Measurements from ENCODE around the gene RUNX1.

RUNX1 gene

DNA sequence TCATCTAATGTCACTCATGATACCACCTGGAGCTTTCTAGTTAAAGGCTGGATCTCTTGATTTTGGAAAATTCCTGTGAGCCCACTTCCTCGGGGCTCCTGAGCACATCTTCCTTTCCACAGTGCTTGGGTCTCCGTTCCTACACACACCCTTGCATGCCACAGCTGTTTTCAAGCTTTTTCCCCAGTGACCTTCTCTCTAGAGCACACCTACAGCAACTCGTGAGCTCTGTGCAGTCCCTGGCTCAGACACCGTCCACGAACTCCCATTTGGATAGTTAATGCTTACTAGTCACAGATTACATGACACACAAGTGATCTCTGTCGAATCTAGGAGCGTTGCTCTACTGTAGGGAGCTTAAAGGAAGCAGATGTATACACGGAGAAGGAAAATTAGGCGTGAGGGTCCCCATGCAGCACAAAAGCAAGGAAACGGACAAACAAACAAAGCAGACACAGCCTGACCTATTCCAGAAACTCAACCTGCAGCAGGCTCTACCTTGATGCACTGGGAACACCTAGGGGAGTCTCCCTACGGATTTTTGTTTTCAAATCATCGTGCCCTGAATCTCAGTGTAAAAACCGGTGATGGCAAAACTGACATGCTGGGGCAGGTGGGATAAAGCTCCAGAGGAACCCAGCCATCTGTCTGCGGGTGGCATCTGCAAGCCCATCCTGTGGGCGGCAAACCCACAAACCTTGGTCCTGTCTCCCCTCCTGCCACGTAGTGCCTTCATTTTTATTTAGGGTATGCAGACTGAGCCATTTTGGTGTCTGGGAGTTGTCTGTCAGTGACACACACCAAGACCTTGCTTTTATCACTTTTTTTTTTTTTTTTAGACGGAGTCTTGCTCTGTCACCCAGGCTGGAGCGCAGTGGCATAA lies 177.8 kb downstream of the RUNX1 start:
- no peak for DNase-seq

DNA sequence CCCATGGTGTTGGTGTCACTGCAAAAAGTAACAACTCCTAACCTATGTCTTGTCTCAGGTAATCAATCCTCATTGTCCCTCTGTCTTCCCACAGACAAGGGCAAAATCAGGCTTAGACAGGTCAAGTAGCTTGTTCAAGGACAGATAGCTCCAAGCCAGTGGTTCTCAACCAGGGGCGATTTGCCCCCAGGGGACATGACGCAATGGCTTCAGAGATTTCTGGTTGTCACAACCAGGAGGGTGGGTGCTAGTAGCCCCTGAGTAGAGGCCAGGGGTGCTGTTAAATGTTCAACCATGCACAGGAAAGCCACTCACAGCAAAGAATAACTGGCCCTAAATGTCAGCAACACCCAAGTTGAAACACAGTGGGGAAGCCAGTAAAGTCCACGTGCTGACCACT lies 178.9 kb downstream of the RUNX1 start:
- DNase-seq: no peak

DNA sequence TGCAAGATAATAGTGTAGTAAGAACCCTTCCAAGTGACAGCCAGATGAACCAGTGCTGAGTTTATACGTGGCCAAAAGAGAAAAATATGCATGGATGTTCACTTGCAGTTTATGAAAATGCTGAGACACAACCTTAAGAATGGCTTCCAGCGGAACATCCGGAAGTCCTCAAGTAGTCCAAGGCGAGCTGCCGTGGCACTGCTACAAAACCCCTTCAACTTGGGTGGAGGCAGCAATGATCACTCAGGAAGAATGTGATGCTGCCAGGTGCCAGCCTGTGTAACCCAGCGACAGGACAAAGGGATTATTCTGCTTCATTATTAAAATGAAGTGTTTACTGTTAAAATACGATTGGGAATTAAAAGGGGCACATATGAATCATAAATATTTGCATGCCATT lies 179.6 kb downstream of the RUNX1 start:
- DNase-seq: no peak

DNA sequence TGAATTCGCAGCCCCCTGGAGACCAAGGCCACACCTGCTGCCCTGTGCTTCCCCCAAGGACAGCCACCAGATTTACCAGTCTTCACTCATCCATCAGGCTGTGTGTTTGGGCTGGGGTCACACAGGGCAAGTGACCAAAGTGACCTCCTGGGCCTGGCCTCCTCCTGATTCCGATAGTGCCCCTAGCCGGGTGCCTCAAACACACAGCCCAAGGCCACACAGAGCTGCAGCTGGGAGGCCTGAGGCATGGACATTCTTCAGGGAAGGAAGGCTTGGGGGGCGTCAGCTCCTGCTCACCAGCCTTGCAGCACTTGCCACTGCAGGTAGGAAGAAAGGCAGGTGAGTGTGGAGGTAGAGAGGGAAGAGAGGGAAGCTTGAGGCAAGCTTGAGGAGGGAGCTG lies 181.3 kb downstream of the RUNX1 start:
- DNase-seq: no peak

DNA sequence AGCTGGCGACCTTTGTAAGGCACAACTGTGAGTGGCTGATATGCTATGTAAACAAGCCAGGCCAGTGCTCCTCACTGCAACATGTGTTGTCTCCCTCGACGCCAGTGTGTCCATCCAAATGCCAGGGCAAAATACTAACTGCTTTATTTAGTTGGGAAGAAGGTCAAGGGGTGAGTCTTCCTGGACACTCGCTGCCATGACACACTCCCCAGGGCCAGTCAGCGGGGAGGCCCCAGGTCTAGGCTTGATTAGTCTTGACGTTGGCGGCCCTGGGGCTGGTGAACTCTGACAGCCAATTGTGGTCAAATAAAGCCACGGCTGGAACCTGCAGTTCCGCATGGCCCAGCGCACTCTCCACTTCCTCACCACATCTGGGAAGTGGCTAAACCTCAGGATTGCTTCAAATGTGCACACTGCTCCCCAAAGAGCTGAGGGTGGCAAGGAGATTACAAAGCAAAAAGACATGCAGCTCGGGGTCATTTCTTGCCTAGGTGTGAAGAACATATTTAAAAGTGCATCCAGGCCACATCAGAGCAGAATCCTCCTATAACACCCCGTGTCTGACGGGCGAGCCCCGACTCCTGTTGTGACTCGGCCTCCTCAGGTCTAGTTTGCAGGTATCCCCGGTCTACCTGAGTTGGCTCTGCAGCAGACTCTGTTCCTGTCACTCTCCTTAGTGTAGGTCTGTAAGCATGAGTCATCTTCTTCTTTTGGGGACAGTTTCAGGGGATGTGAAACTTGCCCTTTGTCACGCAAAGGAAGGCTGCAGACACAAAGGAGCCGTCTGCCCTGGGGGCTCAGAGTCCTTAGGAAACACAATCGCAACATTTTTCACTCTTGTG lies 183.5 kb downstream of the RUNX1 start:
- DNase-seq: no peak

DNA sequence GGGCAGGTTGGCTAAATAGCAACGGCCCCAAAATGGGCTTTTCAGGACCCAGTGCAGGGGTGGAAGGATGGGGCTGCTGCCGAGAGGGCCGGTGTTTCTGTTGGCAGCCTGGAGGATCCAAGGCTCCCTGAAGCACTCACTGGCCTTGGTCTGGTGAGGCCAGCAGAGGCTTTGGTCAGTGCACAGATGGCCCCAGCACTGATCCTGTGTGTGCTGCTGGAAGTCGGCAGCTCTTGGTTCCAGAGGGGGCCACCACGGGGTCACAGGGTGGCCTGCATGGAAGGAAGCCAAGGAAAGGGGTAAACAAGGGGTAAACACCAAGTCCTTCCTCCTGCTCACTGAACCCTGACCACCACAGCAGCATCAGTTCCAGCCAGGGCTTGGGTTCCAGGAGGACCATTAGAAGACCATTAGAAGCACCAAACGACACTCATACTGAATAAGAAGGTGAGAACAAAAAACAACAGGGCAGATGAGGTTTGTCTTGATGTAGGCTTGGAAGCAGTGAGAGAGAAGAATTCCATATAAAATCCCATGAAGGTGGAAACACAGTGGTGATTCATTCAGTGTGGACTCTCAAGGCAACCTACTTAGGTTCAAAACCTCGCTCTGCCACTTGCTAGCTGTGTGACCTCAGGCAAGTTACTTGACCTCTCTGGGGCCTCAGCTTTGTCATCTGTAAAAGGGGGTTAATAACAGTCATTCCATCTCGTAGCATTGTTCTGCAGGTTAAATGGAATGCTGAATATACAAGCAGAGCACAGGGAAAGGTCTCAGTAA lies 184.5 kb downstream of the RUNX1 start:
- no peak for DNase-seq

DNA sequence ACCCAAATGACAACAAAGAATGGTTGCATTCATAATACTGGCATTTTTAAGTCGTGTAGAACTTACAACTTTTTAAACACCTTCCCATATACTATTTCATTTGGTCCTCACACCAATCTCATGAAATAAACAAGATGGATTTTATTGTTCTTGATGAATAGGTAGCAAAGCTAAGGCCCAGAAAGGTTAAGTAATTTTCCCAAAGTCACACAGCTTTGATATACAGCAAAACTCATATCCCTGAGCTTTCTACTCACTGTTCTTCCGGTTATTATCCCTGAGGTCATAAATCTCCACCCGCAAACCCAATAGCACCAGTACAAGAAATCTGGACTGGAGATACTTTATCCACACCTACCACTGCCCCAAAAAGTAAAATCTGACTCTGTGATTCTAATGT lies 186.2 kb downstream of the RUNX1 start:
- DNase-seq: no peak

DNA sequence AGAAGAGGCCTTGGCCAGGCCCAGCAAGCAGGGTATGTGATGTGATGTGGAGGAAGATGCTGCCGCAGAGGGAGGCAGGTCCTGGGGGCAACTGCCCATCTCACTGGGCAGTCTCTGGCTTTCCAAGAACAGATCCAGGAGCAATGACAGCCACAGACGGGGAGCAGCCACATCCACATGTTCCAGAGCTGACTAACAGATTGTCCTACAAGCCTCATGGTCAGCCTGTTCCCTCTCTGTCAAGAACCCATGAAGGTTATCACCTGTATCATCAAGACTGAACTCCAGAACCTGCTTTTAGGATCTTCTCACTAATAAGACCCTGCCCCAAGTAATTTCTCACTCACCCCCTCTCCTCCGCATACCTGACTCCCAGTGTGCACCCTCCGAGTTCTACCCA lies 187.8 kb downstream of the RUNX1 start:
- DNase-seq: no peak

DNA sequence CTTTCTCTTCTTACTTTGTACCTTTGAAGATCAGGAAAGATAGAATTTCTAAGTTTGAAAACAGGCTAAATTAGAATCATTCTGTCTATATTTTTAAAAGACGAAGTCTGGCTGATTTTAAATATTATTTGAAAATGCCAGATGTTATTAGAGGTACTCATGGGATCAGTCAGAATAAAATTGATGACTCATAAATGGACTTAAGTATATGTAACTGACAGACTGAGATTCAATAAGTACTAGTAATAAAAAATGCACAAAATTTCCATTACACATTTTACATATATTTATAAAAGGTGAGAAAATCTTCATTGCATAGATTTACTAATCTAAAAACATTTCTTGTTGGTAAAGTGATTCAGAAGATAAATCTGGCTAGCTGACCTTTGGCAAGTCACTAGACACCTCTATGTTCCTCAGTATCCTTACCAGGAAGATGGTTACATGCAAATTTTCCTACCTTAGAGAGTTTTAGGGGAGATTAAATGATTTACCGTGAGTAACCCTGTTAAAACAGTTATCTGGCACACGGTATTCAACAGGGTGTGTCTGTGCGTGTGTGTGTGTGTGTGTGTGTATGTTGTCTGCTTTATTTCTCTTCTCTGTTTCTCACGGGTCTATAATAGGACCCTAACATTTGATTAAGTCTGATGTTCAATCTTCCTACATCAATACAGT lies 189.0 kb downstream of the RUNX1 start:
- no peak for DNase-seq

DNA sequence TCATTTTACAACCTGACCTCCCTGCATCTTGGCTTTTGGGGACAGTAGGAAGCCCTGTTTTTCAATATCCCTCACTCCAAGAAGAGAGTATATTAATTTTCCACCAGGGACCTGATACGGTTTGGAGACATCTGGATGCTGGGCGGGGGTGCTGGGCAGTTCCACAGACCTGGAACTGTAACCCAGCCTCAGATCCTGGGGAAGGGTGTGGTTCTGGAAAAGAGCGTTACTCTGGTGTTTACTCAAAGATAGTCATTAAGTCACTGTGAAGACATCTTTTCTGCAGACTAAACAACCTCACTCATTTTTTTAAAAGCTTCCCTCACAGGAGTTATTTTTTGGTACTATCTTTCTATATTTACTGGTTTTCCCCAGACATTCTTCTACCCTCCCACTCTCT lies 190.5 kb downstream of the RUNX1 start:
- no peak for DNase-seq

DNA sequence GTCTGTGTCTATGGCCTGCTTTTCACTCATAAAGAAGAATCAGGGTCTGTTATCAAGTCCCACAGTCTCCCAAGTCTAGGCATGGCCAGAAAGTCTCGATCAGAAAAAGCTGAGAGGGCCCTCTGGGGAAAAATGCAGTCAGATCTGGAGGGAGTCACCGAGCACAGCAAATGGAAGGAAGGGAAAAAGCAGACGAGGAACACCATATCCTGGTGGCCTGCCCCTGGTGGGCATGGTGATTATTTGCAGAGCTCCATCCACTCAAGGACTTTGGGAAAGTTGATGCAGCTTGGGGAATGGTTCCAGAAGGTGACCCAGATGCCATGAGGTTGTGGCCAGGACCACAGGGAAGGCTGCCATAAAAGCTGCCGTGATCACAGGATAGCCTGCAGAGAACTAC lies 191.2 kb downstream of the RUNX1 start:
- DNase-seq: no peak

DNA sequence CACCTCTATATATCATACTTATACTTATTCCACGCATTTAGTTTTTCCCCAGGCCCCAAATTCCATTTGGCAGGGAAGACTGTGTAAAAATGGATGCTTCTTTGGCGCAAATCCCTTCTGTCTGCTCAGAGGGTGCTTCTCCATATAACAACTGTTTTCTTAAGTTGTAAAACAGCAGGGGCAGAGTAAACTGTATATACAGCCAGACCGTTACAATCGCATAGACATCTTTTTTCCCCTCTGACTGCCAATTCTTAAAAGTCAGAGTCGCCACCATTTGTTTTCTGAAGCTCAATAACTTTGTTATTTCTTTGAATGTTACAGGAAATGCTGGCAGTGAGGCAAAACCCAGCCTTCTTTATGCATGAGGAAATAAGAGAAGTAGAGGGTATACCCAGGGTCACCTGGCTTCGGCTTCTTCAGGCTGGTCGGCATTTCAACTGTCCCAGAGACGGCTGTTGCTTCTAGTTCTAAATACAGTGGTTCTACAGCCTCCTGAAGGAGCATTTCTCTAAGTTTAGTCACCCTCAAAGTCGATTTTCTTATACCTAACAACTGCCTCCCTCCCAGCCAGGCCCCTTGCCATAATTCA lies 191.9 kb downstream of the RUNX1 start:
- DNase-seq: no peak

DNA sequence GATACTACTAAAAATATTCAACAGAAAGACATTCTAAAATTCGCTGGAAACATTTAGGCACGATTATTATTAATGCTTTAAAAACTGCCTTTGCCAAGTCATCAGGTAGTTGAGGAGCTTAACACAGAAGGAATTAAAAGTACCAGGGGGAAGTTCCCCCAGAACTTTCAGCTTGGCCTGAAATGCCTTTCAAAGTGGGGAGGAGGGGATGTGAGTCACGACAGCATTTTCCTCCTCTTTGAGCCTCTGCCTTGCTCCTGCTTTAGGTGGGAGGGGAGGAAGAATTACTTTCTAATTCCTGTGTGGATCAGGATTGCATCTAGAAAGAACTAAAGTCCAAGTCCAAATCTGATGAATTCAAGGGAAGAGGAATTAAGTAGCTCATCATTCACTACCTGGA lies 196.7 kb downstream of the RUNX1 start:
- DNase-seq: no peak

DNA sequence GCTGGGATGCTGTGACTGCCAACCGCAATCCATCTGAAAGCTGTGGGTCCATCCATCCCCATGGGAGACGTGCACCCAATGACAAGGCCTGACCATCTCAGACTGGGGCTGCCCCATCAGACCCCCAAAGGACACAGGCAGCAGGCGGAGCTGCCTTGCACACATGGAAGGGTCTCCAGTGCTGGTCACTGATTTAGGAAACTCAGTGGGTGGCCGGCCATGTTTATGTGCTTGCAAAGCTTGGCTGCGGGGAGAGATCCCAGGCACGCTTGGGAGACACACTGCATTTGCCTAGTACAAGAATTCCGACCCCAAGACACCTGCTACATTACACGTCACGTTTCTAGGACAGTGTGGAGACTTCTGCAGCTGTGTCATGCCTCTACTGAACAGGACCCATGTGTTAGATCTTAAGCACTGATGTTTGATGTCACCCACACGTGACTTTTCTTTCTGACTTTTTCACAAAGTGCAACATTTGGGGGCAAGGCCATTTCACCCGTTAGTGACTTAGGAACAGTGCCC lies 198.9 kb downstream of the RUNX1 start:
- no peak for DNase-seq

DNA sequence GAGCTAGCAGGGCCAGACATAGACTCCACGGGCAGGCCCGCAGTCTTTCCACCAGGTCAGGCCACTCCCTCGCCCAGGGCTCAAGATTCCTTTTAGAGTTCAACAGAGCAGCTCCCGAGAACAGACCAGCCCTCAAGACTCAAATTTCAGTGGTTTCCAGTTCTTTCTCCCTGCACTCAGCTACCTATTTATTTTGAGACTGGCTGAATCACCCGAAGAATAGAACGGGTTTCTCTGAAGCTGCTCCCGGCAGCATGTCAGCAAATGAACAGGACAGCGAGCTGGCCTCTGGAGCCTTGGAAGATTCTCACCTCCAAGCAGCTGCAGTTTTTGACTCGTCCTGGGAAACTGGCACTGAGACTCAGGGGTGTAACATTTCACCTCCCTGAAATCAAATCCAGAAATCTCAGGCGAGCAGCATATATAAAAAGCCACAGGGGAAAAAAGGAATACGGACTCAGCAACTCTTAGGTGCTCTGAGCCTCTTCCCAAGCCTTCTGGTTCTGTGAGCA lies 202.4 kb downstream of the RUNX1 start:
- no peak for DNase-seq

DNA sequence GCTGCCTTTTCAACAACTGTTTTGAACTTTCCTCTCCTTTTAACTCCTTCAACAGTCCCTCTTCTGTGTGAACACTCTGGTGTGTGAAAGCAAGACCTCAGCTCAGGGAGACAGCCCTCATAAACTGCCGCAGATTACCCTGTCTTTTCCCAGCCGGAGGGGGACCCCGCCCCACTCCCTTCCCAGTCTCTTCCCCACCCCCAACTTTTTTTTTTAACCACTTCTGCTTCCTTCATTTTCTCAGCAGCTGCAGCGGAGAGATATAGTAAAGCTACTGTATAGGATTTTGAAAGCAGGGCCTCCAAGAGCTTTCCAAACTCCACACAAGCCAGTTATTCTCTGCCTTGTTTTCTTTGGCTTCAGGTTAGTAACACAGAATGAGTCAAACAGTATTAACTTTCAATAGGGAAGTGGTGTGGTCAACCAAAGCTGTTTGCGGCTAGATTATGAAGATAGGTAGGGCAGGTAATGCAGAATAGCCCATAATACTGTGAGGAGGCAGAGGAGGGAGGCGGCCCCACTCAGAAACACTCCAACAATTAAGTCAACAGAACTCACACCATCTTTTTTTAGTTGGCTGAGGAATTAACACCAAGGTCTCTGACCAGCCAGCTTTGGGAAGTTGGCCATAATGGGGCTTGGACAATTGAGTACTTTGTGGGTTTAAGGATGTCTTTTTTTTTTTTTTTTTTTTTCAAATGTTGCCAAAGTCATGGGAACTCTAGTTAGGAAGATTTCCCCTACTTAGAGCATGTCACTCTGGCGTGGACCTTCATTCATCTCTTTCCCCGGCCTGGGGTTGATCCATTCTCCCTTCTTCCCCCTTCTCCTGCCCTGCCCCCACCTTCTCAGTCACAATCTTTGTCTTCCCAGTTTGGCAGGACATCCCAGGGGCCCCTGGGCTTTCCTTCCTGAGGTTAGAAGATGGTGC lies 203.3 kb downstream of the RUNX1 start:
- DNase-seq: no peak

DNA sequence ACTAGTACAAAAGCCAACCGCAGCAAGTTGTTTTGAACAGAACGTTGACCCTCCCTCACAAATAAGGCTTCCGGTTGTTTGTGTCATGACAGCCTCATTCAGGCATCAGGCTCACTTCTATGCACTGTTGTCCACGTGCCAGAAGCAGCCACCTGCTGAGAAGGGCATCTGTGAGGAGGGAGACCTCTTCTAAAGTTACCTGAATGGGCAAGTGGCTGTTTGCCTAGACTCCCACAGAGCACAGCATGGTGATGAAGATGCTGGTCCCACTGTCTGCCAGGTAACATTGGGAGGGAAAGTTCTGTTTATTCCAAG lies 204.2 kb downstream of the RUNX1 start:
- no peak for DNase-seq

DNA sequence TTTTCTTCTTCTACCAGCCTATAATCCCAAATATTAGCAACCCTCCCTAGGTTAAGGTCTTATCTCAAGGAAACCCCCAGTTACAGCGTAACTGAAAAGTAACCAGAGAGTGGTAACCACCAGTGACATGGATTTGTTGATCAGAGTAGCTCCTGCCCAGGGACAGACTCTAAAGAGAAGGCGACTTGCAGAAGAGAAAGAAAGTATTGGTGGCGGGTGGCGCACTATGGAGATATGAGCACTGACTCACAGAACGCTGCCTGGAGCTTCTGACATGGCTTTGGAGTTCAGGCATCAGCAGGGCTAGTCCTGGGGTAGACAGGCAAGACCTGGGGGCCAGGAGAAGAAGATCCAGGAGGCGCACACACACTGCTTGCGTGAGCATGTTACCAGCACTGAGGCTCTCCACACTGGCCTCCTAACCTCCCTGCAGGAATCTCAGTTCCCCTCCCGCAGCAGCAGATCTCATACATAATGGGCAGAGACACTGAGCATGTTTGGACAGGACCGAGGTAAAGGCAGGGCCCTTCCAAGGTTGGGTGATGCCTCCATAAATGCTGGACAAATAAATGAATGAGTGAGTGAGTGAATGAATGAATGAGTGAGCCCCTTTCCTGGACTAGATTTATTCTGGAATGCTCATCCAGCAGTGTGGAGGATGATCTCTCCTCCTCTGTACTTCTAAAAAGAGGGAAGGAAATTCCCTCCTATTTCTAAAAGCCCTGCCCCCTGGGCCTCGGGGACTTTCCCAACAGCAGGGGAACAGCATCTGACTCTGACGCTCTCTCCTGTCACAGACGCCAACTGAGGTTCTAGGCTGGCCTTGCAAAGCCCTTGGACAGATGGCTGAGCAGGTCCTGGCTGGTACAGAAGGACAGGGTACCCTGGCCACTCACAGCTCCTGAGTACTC lies 204.8 kb downstream of the RUNX1 start:
- no peak for DNase-seq

DNA sequence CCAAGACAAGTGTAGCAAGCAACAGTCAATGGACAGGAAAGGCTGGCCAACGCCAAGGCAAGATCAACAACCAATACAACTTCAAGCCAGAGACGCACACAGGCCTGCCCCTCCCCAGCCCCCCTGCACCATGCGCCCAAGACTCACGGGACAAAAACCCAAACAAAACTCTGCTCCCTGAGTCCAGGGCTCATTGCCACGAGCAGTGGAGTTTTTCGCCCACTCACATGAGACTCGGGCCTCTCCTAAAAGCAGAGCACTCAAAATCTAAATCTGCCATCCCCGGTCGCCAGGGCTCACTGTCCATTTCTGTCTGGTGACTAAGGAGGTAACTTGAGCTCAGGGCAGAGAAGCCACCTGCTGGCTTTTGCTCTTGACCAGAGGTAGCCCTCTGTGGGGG lies 205.5 kb downstream of the RUNX1 start:
- DNase-seq: no peak

DNA sequence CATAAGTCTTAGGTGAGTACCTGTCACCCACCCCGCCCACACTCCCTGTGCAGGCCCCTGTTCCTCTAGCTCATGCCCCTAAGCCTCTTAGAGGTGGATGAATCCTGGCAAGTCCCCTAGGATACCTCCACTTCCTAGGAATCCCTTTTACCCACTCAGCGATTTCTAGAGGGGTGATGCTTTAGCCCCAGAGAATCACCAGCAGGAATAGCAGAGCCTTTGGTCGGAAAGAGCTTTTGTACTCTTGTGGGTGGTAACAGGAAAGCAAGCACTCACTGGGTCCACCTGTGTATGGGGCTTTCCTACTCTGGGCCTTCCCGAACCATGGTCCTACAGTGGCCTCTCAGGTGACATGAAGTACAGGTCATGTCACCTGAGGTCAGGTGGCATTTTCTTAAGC lies 207.9 kb downstream of the RUNX1 start:
- DNase-seq: no peak
